MCF 10A (cell line): ENCODE measurements around the gene SEMA7A. TPM values are rescaled to one million over a fixed set of nuclear protein-coding genes. Genes with fewer than 3 reads are reported as not detected.

Source experiments
- BruUV-seq: library from RNA; stranded (reverse); fragments of 400-500 nt; replicated peaks from 2 replicates; lab custom pipeline; 2021; lab: Mats Ljungman, UMichigan
- CTCF ChIA-PET: fragments of 300-600 bp; sonication (Branson Sonifier 250); formaldehyde crosslinking; extraction: SDS; loops from one replicate; lab custom pipeline; 2021; ENCODE audit warnings: antibody characterized with exemption, inconsistent platforms; lab: Yijun Ruan, JAX
- POLR2A ChIA-PET: fragments of 300-600, 350-650 bp; sonication (Branson Sonifier 250); formaldehyde crosslinking; extraction: SDS; loops from one replicate; lab custom pipeline; 2020; ENCODE audit warnings: antibody characterized with exemption, inconsistent platforms; lab: Yijun Ruan, JAX
- DNase-seq: peaks from one replicate; pipeline ENCODE4 v3.0.0-alpha.2; 2018; ENCODE audit not compliant: unreplicated experiment
- H3K27ac Mint-ChIP-seq: one replicate; pipeline ENCODE4 v1.8.0; 2022; ENCODE audit warnings: mild to moderate bottlenecking, low read depth, mixed read lengths; ENCODE audit not compliant: unreplicated experiment
- H3K27me3 Mint-ChIP-seq: one replicate; pipeline ENCODE4 v1.8.0; 2022; ENCODE audit warnings: mixed read lengths; ENCODE audit not compliant: insufficient read depth, unreplicated experiment
- H3K36me3 Mint-ChIP-seq: one replicate; pipeline ENCODE4 v1.8.0; 2022; ENCODE audit warnings: mild to moderate bottlenecking, moderate library complexity, mixed read lengths; ENCODE audit not compliant: insufficient read depth, unreplicated experiment
- H3K4me1 Mint-ChIP-seq: one replicate; pipeline ENCODE4 v1.8.0; 2022; ENCODE audit warnings: mixed read lengths; ENCODE audit not compliant: insufficient read depth, unreplicated experiment
- H3K4me3 Mint-ChIP-seq: one replicate; pipeline ENCODE4 v1.8.0; 2022; ENCODE audit warnings: mild to moderate bottlenecking, moderate library complexity, mixed read lengths; ENCODE audit not compliant: unreplicated experiment
- H3K9me3 Mint-ChIP-seq: one replicate; pipeline ENCODE4 v1.8.0; 2022; ENCODE audit warnings: mixed read lengths; ENCODE audit not compliant: unreplicated experiment
- intact Hi-C: fragments of 100-400 bp; cut with micrococcal nuclease; formaldehyde crosslinking; loops from 2 replicates; pipeline ENCODE4 v1.14.1; 2022
- total RNA-seq: library from RNA; stranded (reverse); gene quantifications from 2 replicates; pipeline ENCODE4 v1.2.3, GENCODE V29; 2022
- TF ChIP-seq, protein P1 (sequence below): fragments of 200-600 bp; IDR thresholded peaks from one replicate; pipeline ENCODE4 v1.8.0; 2022; ENCODE audit warnings: antibody characterized with exemption, mild to moderate bottlenecking; ENCODE audit not compliant: unreplicated experiment

The SEMA7A gene
- total RNA-seq, 1 experiment from 2014 or later: 1.6 TPM

DNA sequence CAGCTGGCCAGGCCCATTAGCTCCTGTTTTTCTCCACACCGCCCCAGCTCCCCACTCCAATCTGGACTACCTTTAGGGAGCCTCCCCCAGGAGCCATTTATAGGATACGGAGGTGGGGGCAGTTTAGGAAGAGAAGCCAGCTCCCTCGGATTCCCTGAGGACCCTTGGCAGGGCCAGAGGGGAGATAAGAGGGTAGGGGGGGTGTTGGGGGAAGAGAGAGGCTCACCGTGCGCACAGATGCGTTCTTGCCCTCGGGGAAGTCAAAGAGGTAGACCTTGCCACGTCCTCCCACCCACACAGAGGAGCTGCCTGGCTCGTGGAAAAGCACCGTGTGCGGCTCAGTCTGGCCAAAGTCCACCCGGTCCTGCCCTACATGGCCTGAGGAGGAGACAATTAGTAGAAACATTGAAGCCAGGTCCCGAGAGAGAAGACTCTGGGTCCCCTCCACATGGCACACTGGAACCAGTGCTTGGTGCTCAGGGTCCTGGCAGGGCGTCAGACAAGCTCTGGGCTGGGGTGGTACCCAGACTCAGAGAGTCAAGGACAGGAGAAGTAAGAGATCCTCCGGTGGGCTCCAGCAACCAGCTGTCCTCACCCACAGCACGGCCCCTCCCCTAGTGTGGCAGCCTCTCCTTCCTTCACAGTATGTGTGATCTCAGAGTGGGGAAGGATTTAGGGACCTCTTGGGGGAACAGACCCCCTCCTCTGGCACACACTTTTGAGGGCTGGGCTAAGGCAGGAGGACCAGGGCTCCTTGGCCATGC lies 15.0 kb downstream of the SEMA7A start:
- peaks cover 25% of the 10 kb centered on the region for H3K4me1 Mint-ChIP-seq
- peaks cover 5% of the 10 kb centered on the region for H3K36me3 Mint-ChIP-seq
- no peak overlapping the region for H3K27ac Mint-ChIP-seq
- BruUV-seq: no TSS peak
- DNase-seq: no peak
- H3K9me3 Mint-ChIP-seq: no peaks in the 10 kb centered on the region
- no peak overlapping the region for H3K4me3 Mint-ChIP-seq
- CTCF ChIA-PET: interaction anchor here (0.6 to 1.2 kb wide), 3 partner anchors 9 to 39 kb away, joined by 3 read pairs; no protein-coding TSS in a partner anchor
- no peaks in the 10 kb centered on the region for H3K27me3 Mint-ChIP-seq
- TF ChIP-seq, protein P1, sequence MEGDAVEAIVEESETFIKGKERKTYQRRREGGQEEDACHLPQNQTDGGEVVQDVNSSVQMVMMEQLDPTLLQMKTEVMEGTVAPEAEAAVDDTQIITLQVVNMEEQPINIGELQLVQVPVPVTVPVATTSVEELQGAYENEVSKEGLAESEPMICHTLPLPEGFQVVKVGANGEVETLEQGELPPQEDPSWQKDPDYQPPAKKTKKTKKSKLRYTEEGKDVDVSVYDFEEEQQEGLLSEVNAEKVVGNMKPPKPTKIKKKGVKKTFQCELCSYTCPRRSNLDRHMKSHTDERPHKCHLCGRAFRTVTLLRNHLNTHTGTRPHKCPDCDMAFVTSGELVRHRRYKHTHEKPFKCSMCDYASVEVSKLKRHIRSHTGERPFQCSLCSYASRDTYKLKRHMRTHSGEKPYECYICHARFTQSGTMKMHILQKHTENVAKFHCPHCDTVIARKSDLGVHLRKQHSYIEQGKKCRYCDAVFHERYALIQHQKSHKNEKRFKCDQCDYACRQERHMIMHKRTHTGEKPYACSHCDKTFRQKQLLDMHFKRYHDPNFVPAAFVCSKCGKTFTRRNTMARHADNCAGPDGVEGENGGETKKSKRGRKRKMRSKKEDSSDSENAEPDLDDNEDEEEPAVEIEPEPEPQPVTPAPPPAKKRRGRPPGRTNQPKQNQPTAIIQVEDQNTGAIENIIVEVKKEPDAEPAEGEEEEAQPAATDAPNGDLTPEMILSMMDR: no peak
- intact Hi-C loops: no loop called here
- POLR2A ChIA-PET: no interaction called here

DNA sequence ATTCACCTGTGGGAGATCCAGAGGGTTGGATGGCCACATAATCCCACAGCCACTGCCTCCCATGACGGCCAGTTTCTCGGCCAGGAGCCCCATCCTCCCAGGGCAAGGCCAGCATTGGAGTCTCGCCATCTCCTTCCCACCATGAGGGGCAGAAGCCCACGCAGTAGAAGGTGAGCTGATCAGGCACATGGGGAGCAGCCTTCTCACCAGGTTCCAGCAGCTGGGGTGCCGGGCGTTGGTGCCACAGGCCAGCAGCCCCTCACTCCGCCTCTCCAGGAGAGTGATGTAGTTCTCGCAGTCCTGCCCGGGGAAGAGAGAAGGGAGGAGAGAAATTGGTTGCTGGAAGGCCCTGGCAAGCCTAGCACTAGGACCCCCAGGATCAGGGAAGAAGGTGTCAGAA lies 16.1 kb downstream of the SEMA7A start:
- BruUV-seq: no TSS peak
- TF ChIP-seq, protein P1: no peak
- POLR2A ChIA-PET: no interaction called here
- CTCF ChIA-PET: interaction anchor here (1.2 kb wide), 1 partner anchor 29 kb away, joined by 3 read pairs; no protein-coding TSS in a partner anchor
- H3K4me1 Mint-ChIP-seq: peaks cover 14% of the 10 kb centered on the region
- H3K27me3 Mint-ChIP-seq: no peaks in the 10 kb centered on the region
- H3K4me3 Mint-ChIP-seq: no peak overlapping the region
- no peak for DNase-seq
- intact Hi-C loops: no loop called here
- no peaks in the 10 kb centered on the region for H3K9me3 Mint-ChIP-seq
- no peak overlapping the region for H3K27ac Mint-ChIP-seq
- H3K36me3 Mint-ChIP-seq: peaks cover 1% of the 10 kb centered on the region

DNA sequence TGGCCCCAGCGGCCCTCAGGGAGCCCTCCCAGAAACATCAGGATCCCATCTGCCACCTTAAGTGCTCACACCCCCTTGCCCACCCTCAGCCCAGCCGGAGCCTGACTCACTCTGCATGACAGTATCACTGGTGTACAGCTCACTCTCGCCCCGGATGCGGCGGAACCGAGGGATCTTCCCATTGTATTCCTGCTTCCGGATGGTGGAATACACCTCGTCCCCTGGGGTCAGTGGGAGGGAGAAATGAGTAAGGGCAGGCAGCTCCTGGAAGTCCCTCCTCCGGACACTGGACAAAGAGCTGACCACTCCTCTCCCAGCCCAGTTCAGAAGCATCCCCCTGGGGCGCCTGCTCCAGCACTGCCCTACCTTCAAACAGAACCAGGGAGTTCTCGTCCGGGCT lies 16.5 kb downstream of the SEMA7A start:
- ChIA-PET CTCF (no interaction called here), POLR2A (no interaction called here)
- no peak for DNase-seq
- Mint-ChIP-seq H3K4me3 (no peak overlapping the region), H3K27ac (no peak overlapping the region), H3K4me1 (peaks cover 12% of the 10 kb centered on the region), H3K36me3 (no peaks in the 10 kb centered on the region), H3K9me3 (no peaks in the 10 kb centered on the region), H3K27me3 (no peaks in the 10 kb centered on the region)
- BruUV-seq: no TSS peak
- TF ChIP-seq, protein P1: no peak
- intact Hi-C loops: no loop called here

- intact Hi-C loops: no loop called here
- Mint-ChIP-seq H3K27ac (no peak overlapping the region), H3K4me3 (no peak overlapping the region), H3K4me1 (peaks cover 12% of the 10 kb centered on the region), H3K27me3 (no peaks in the 10 kb centered on the region), H3K36me3 (no peaks in the 10 kb centered on the region), H3K9me3 (no peaks in the 10 kb centered on the region)
- no TSS peak for BruUV-seq
- ChIA-PET CTCF (no interaction called here), POLR2A (no interaction called here)
- TF ChIP-seq, protein P1: no peak
- no peak for DNase-seq
Measured at GRCh38 chr15:74415966-74416916, 17.5 kb downstream of the SEMA7A start.
